DND-41 (cell line): ENCODE measurements around the gene CDK2AP2.

Source experiments
- ATAC-seq: fragments of 200-7000 bp; cut with Tn5 transposase; 3 replicates; pipeline ENCODE4 v1.9.1; 2021; ENCODE audit warnings: low read depth; ENCODE audit not compliant: insufficient read depth
- DNase-seq: peaks from one replicate; pipeline ENCODE4 v3.0.0-alpha.2; 2020
- H2AFZ ChIP-seq: 2 replicates; pipeline ENCODE4 v1.6.0; 2012; ENCODE audit warnings: low read depth, low read length
- H3K27ac ChIP-seq: 2 replicates; pipeline ENCODE4 v1.5.1; 2012; ENCODE audit warnings: low read length, inconsistent platforms
- H3K27me3 ChIP-seq: fragments of 200-600 bp; sonication (generic); 2 replicates; pipeline ENCODE4 v1.6.0; 2012; ENCODE audit warnings: low read length, mild to moderate bottlenecking, inconsistent platforms; ENCODE audit not compliant: insufficient read depth, poor library complexity
- H3K36me3 ChIP-seq: 2 replicates; pipeline ENCODE4 v1.5.1; 2012; ENCODE audit warnings: low read length, inconsistent platforms; ENCODE audit not compliant: insufficient read depth
- H3K4me1 ChIP-seq: 2 replicates; pipeline ENCODE4 v1.5.1; 2012; ENCODE audit warnings: mild to moderate bottlenecking, low read length; ENCODE audit not compliant: insufficient read depth
- H3K4me2 ChIP-seq: 2 replicates; pipeline ENCODE4 v1.6.0; 2012; ENCODE audit warnings: mild to moderate bottlenecking, moderate library complexity, low read length, inconsistent platforms; ENCODE audit not compliant: insufficient read depth
- H3K4me3 ChIP-seq, 2 experiments: fragments of 200-600 bp in 1 of 2; shearing (Covaris generic) in 1 of 2; 2 replicates each; pipeline ENCODE4 v1.5.1; 2012 to 2016; ENCODE audit warnings: inconsistent platforms in 2 of 2, low read length in 2 of 2, mild to moderate bottlenecking in 2 of 2, low read depth in 1 of 2, moderate library complexity in 1 of 2
- H3K79me2 ChIP-seq: 2 replicates; pipeline ENCODE4 v1.6.0; 2012; ENCODE audit warnings: low read length, inconsistent platforms; ENCODE audit not compliant: insufficient read depth
- H3K9ac ChIP-seq: 2 replicates; pipeline ENCODE4 v1.6.0; 2012; ENCODE audit warnings: low read depth, mild to moderate bottlenecking, inconsistent platforms, low read length, moderate library complexity
- H3K9me3 ChIP-seq: 2 replicates; pipeline ENCODE4 v1.5.1; 2012; ENCODE audit warnings: low read length, moderate library complexity, mild to moderate bottlenecking, inconsistent platforms; ENCODE audit not compliant: insufficient read depth, severe bottlenecking
- H4K20me1 ChIP-seq: 2 replicates; pipeline ENCODE4 v1.6.0; 2012; ENCODE audit warnings: low read length; ENCODE audit not compliant: insufficient read depth
- EZH2 ChIP-seq: IDR thresholded peaks from 3 replicates; pipeline ENCODE4 v1.6.1; 2012; ENCODE audit warnings: borderline replicate concordance, low read depth, mild to moderate bottlenecking, moderate library complexity, low read length, inconsistent platforms; ENCODE audit not compliant: severe bottlenecking
- TF ChIP-seq, protein P1 (sequence below): IDR thresholded peaks from 2 replicates; pipeline ENCODE4 v1.5.1; 2012; ENCODE audit warnings: borderline replicate concordance, low read length, moderate library complexity, mild to moderate bottlenecking; ENCODE audit not compliant: poor library complexity, severe bottlenecking; ENCODE audit errors: extremely low read depth

The CDK2AP2 gene

DNA sequence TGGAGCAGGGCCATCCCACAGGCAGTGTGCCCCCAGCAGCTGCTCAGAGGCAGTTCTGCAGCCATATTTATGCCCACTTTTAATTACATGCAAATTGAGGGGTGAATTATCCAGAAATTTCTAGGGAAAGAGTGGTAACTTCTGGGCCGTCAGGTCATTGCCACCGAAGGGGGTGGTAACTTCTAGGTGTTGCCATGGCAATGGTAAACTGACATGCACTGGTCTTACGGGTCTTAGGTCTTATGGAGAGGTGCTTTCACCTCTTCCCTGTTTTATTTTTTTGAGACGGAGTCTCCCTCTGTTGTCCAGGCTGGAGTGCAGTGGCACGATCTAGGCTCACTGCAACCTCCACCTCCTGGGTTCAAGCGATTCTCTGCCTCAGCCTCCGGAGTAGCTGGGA, 35.1 kb downstream of the CDK2AP2 start:
- Histone ChIP-seq H3K79me2 (peaks cover 11% of the 10 kb centered on the region), H4K20me1 (no peaks in the 10 kb centered on the region), H3K4me1 (peaks cover 15% of the 10 kb centered on the region), H2AFZ (no peak overlapping the region), H3K27me3 (no peaks in the 10 kb centered on the region), H3K4me3 (no peak overlapping the region), H3K4me2 (no peak overlapping the region), H3K9me3 (no peaks in the 10 kb centered on the region), H3K27ac (no peak overlapping the region), H3K9ac (no peak overlapping the region), H3K36me3 (no peaks in the 10 kb centered on the region)
- DNase-seq (no peak), ATAC-seq (no peak)
- TF ChIP-seq, protein P1, sequence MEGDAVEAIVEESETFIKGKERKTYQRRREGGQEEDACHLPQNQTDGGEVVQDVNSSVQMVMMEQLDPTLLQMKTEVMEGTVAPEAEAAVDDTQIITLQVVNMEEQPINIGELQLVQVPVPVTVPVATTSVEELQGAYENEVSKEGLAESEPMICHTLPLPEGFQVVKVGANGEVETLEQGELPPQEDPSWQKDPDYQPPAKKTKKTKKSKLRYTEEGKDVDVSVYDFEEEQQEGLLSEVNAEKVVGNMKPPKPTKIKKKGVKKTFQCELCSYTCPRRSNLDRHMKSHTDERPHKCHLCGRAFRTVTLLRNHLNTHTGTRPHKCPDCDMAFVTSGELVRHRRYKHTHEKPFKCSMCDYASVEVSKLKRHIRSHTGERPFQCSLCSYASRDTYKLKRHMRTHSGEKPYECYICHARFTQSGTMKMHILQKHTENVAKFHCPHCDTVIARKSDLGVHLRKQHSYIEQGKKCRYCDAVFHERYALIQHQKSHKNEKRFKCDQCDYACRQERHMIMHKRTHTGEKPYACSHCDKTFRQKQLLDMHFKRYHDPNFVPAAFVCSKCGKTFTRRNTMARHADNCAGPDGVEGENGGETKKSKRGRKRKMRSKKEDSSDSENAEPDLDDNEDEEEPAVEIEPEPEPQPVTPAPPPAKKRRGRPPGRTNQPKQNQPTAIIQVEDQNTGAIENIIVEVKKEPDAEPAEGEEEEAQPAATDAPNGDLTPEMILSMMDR, result no peak
- no peak for TF ChIP-seq EZH2

DNA sequence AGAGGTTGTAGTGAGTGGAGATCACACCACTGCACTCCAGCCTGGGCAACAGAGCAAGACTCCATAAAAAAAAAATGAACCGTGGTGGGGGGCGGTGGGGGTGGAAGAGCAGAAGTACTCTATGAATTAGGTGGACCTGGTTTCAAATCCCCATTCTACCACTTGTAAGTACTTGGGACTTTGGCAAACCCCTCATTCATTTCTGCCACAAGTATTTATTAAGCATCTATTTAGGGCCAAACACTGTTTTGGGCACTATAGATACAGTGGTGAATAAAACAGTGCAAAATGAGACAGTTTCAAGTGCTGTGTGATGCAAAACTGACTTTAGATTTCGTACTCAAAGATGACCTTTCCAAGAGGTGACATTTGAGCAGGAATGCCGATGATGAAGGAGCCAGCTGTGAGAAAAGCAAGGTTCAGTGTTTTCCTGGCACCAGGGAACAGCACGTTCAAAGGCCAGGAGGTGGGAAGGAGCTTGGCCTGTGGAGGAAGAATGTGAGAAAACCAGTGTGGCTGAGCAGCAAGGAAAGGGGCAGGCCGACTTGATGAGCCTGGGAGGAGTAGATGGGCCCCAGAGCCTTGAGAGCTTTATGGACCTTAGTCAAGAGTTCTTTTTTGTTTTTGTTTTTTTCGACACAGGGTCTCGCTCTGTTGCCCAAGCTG, 37.5 kb downstream of the CDK2AP2 start:
- no peak overlapping the region for H3K4me3 ChIP-seq
- no peaks in the 10 kb centered on the region for H4K20me1 ChIP-seq
- no peak overlapping the region for H3K9ac ChIP-seq
- no peaks in the 10 kb centered on the region for H3K27me3 ChIP-seq
- peaks cover 4% of the 10 kb centered on the region; the same call in 1 of the 2 replicates for H3K36me3 ChIP-seq
- ATAC-seq, result no peak
- 0 out of 2 replicates have a peak overlapping the region, but pooled peaks have one; percentile 8 for H3K27ac ChIP-seq
- DNase-seq, result no peak
- H3K79me2 ChIP-seq, result peaks cover 22% of the 10 kb centered on the region
- no peak overlapping the region for H3K4me2 ChIP-seq
- peaks cover 39% of the 10 kb centered on the region for H3K4me1 ChIP-seq
- H3K9me3 ChIP-seq, result no peaks in the 10 kb centered on the region
- H2AFZ ChIP-seq, result peak overlapping the region; percentile 10; the same call in 1 of the 2 replicates
- TF ChIP-seq, protein P1, result no peak
- TF ChIP-seq EZH2, result no peak

DNA sequence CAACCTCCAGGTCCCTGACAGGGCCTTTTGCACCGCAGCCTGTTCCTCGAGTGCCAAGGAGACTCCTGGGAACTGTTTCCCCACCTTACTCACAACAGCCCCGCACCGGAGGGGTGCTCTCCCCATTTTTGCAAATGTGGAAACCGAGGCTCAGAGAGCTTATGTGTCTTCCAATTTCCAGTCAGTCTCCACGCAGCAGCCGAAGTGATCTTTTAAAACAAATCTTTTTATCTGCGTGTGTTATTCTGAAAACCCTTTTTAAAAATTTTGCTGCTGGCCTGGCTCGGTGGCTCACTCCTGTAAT, 38.5 kb downstream of the CDK2AP2 start:
- no peak for ATAC-seq
- no peak for DNase-seq
- H3K27ac ChIP-seq, result peak overlapping the region; percentile 78

More for the DNA sequence above, 38.5 kb downstream of the CDK2AP2 start:
- H3K79me2 ChIP-seq, result peaks cover 30% of the 10 kb centered on the region
- H4K20me1 ChIP-seq, result no peaks in the 10 kb centered on the region
- H3K9me3 ChIP-seq, result no peaks in the 10 kb centered on the region
- H3K36me3 ChIP-seq, result peaks cover 12% of the 10 kb centered on the region; the same call in 1 of the 2 replicates
- H3K4me1 ChIP-seq, result peaks cover 45% of the 10 kb centered on the region
- H3K4me2 ChIP-seq, result peak overlapping the region; percentile 98
- H3K4me3 ChIP-seq, result peak overlapping the region; percentile 12 to 60; a peak in 3 of 4 replicates
- H2AFZ ChIP-seq, result peak overlapping the region; percentile 62
- TF ChIP-seq, protein P1, result no peak
- no peak for TF ChIP-seq EZH2
- H3K27me3 ChIP-seq, result no peaks in the 10 kb centered on the region
- peak overlapping the region; percentile 95 for H3K9ac ChIP-seq
